ENCODE data around the gene MTF2.

GRCh38 chr1:93151474-93151873 is 72.4 kb downstream of the MTF2 start:
- TF ChIP-seq EZH2 (IDR thresholded peaks at IDR 0.05; ENCODE audit: insufficient read depth, poor library complexity, severe bottlenecking) (no peak), EZH2phosphoT487 (IDR thresholded peaks at IDR 0.05; ENCODE audit: insufficient read depth, low read depth) (no peak)

Measured in GM23248 (cell line).